Neutrophil (primary cell): ENCODE data around the gene ZKSCAN2.
A peak's percentile ranks its signal among the peaks of the same experiment; 100 is the strongest.

Source experiments
- H3K27ac ChIP-seq: fragments of 200-600 bp; sonication (generic); 2 replicates; pipeline ENCODE4 v1.5.1; 2016; ENCODE audit warnings: mild to moderate bottlenecking, moderate library complexity
- H3K27me3 ChIP-seq: fragments of 200-600 bp; sonication (generic); 2 replicates; pipeline ENCODE4 v1.6.0; 2016; ENCODE audit warnings: mild to moderate bottlenecking
- H3K36me3 ChIP-seq: fragments of 200-600 bp; sonication (generic); 2 replicates; pipeline ENCODE4 v1.5.1; 2017
- H3K4me1 ChIP-seq, 2 experiments: fragments of 200-600 bp in 1 of 2; sonication (generic) in 1 of 2; 1 replicate in 1 of 2; 2 replicates in 1 of 2; pipeline versions ENCODE4 v1.5.1 to v1.6.1; 2013 to 2016; ENCODE audit warnings: low read depth in 1 of 2, low read length in 1 of 2, mild to moderate bottlenecking in 1 of 2, moderate library complexity in 1 of 2; ENCODE audit not compliant: control insufficient read depth in 1 of 2, insufficient read depth in 1 of 2
- H3K4me3 ChIP-seq, 2 experiments: fragments of 200-600 bp in 1 of 2; sonication (generic) in 1 of 2; 1 replicate in 1 of 2; 2 replicates in 1 of 2; pipeline ENCODE4 v1.5.1; 2013 to 2016; ENCODE audit warnings: low read depth in 1 of 2, low read length in 1 of 2, mild to moderate bottlenecking in 1 of 2, moderate library complexity in 1 of 2
- H3K9me3 ChIP-seq: fragments of 200-600 bp; sonication (generic); 2 replicates; pipeline ENCODE4 v1.5.1; 2016
- TF ChIP-seq, protein P1 (sequence below): fragments of 200-600 bp; sonication (generic); IDR thresholded peaks from 2 replicates; pipeline ENCODE4 v1.5.1; 2016; ENCODE audit warnings: antibody characterized with exemption

ZKSCAN2 gene

GRCh38 chr16:25264597-25264996 lies 7.0 kb upstream of the ZKSCAN2 start:
- Histone ChIP-seq H3K9me3 (no peaks in the 10 kb centered on the region), H3K4me1 (no peaks in the 10 kb centered on the region), H3K36me3 (peaks cover 14% of the 10 kb centered on the region), H3K4me3 (no peak overlapping the region), H3K27me3 (no peaks in the 10 kb centered on the region), H3K27ac (no peak overlapping the region)
- TF ChIP-seq, protein P1, sequence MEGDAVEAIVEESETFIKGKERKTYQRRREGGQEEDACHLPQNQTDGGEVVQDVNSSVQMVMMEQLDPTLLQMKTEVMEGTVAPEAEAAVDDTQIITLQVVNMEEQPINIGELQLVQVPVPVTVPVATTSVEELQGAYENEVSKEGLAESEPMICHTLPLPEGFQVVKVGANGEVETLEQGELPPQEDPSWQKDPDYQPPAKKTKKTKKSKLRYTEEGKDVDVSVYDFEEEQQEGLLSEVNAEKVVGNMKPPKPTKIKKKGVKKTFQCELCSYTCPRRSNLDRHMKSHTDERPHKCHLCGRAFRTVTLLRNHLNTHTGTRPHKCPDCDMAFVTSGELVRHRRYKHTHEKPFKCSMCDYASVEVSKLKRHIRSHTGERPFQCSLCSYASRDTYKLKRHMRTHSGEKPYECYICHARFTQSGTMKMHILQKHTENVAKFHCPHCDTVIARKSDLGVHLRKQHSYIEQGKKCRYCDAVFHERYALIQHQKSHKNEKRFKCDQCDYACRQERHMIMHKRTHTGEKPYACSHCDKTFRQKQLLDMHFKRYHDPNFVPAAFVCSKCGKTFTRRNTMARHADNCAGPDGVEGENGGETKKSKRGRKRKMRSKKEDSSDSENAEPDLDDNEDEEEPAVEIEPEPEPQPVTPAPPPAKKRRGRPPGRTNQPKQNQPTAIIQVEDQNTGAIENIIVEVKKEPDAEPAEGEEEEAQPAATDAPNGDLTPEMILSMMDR, result no peak

- H3K9me3 ChIP-seq, result no peaks in the 10 kb centered on the region
- TF ChIP-seq, protein P1, result no peak
These were observed 2.8 kb upstream of the ZKSCAN2 start for GRCh38 chr16:25260416-25260815.

GRCh38 chr16:25258861-25259179 lies 1.2 kb upstream of the ZKSCAN2 start:
- peaks cover 9% of the 10 kb centered on the region for H3K36me3 ChIP-seq
- TF ChIP-seq, protein P1, result no peak

More at GRCh38 chr16:25260416-25260815, 2.8 kb upstream of the ZKSCAN2 start:
- peaks cover 9% of the 10 kb centered on the region for H3K36me3 ChIP-seq
- H3K27ac ChIP-seq, result no peak overlapping the region
- H3K4me3 ChIP-seq, result no peak overlapping the region
- peaks cover 22 to 24% of the 10 kb centered on the region in 2 experiments for H3K4me1 ChIP-seq
- no peaks in the 10 kb centered on the region for H3K27me3 ChIP-seq

GRCh38 chr16:25257956-25258860 lies 563 bp upstream of the ZKSCAN2 start:
- TF ChIP-seq, protein P1, result no peak
- Histone ChIP-seq H3K36me3 (peaks cover 8% of the 10 kb centered on the region), H3K27ac (peak overlapping the region; percentile 96), H3K9me3 (no peaks in the 10 kb centered on the region), H3K27me3 (no peaks in the 10 kb centered on the region), H3K4me3 (peak overlapping the region; percentile 71 to 86), H3K4me1 (peaks cover 22 to 24% of the 10 kb centered on the region in 2 experiments)

More at GRCh38 chr16:25258861-25259179, 1.2 kb upstream of the ZKSCAN2 start:
- H3K9me3 ChIP-seq, result no peaks in the 10 kb centered on the region
- H3K27me3 ChIP-seq, result no peaks in the 10 kb centered on the region
- H3K4me1 ChIP-seq, result peaks cover 22 to 24% of the 10 kb centered on the region in 2 experiments
- H3K4me3 ChIP-seq, result peak overlapping the region; percentile 71 to 86
- H3K27ac ChIP-seq, result peak overlapping the region; percentile 96

GRCh38 chr16:25256695-25257469 lies 763 bp downstream of the ZKSCAN2 start:
- TF ChIP-seq, protein P1, result no peak
- H3K4me3 ChIP-seq, result peak overlapping the region; percentile 71 to 86
- peaks cover 22 to 24% of the 10 kb centered on the region in 2 experiments for H3K4me1 ChIP-seq
- no peaks in the 10 kb centered on the region for H3K27me3 ChIP-seq
- H3K9me3 ChIP-seq, result no peaks in the 10 kb centered on the region
- peaks cover 7% of the 10 kb centered on the region for H3K36me3 ChIP-seq
- peak overlapping the region; percentile 96 for H3K27ac ChIP-seq
